Measurements from ENCODE around the gene CPOX.

The CPOX gene

DNA sequence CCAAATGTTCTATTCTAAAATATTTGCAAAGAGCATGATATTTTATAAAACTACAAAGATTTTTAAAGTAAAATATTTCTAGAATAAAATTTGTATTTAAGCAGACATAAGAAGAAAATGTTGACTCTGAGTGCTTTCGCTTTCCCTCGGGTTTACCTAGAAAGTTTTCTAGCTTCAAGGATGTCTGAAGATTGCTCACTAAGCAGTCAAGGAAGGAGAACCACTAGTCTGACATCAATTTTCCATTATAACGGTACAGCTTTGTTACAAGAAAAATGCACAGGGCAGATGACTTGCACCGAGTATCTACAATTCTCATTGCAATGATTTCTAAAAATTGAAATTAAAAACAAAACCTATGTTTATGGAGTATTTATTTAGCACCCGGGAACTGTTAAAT lies 47.5 kb downstream of the CPOX start:
- Histone ChIP-seq H3K27ac (ENCODE audit: low read depth in 2 of 2, low read length in 2 of 2) (peak overlapping the region in 1 of 2 donors; percentile 24), H3K9me3 (ENCODE audit: control insufficient read depth in 2 of 2, low read length in 2 of 2) (no peaks in the 10 kb centered on the region), H3K4me1 (ENCODE audit: control insufficient read depth in 2 of 2, insufficient read depth in 2 of 2, low read length in 2 of 2) (no peaks in the 10 kb centered on the region), H3K4me3 (ENCODE audit: low read length in 2 of 2) (no peak overlapping the region), H3K36me3 (ENCODE audit: control insufficient read depth in 2 of 2, insufficient read depth in 2 of 2, low read length in 2 of 2) (no peaks in the 10 kb centered on the region), H3K9ac (ENCODE audit: low read depth in 1 of 2, low read length in 2 of 2) (no peak overlapping the region), H3K27me3 (ENCODE audit: control insufficient read depth in 2 of 2, insufficient read depth in 2 of 2, low read length in 2 of 2) (no peaks in the 10 kb centered on the region)

- no peaks in the 10 kb centered on the region for H3K9me3 ChIP-seq (ENCODE audit: control insufficient read depth in 2 of 2, low read length in 2 of 2)
- no peaks in the 10 kb centered on the region for H3K27me3 ChIP-seq (ENCODE audit: control insufficient read depth in 2 of 2, insufficient read depth in 2 of 2, low read length in 2 of 2)
- H3K4me3 ChIP-seq (ENCODE audit: low read length in 2 of 2) = no peak overlapping the region
- H3K9ac ChIP-seq (ENCODE audit: low read depth in 1 of 2, low read length in 2 of 2) = no peak overlapping the region
- H3K27ac ChIP-seq (ENCODE audit: low read depth in 2 of 2, low read length in 2 of 2) = no peak overlapping the region
- H3K36me3 ChIP-seq (ENCODE audit: control insufficient read depth in 2 of 2, insufficient read depth in 2 of 2, low read length in 2 of 2) = no peaks in the 10 kb centered on the region
- no peaks in the 10 kb centered on the region for H3K4me1 ChIP-seq (ENCODE audit: control insufficient read depth in 2 of 2, insufficient read depth in 2 of 2, low read length in 2 of 2)
Observed at GRCh38 chr3:98542623-98543022, 50.8 kb downstream of the CPOX start.

- H3K27ac ChIP-seq (ENCODE audit: low read depth in 2 of 2, low read length in 2 of 2) = no peak overlapping the region
- no peak overlapping the region for H3K9ac ChIP-seq (ENCODE audit: low read depth in 1 of 2, low read length in 2 of 2)
- no peak overlapping the region for H3K4me3 ChIP-seq (ENCODE audit: low read length in 2 of 2)
Observed at GRCh38 chr3:98541695-98542094, 51.7 kb downstream of the CPOX start.

GRCh38 chr3:98540346-98540745 lies 53.1 kb downstream of the CPOX start:
- Histone ChIP-seq H3K9ac (ENCODE audit: low read depth in 1 of 2, low read length in 2 of 2) (no peak overlapping the region), H3K9me3 (ENCODE audit: control insufficient read depth in 2 of 2, low read length in 2 of 2) (no peaks in the 10 kb centered on the region), H3K36me3 (ENCODE audit: control insufficient read depth in 2 of 2, insufficient read depth in 2 of 2, low read length in 2 of 2) (no peaks in the 10 kb centered on the region), H3K4me1 (ENCODE audit: control insufficient read depth in 2 of 2, insufficient read depth in 2 of 2, low read length in 2 of 2) (no peaks in the 10 kb centered on the region), H3K27ac (ENCODE audit: low read depth in 2 of 2, low read length in 2 of 2) (no peak overlapping the region), H3K27me3 (ENCODE audit: control insufficient read depth in 2 of 2, insufficient read depth in 2 of 2, low read length in 2 of 2) (no peaks in the 10 kb centered on the region), H3K4me3 (ENCODE audit: low read length in 2 of 2) (no peak overlapping the region)

More at GRCh38 chr3:98541695-98542094, 51.7 kb downstream of the CPOX start:
- Histone ChIP-seq H3K36me3 (ENCODE audit: control insufficient read depth in 2 of 2, insufficient read depth in 2 of 2, low read length in 2 of 2) (no peaks in the 10 kb centered on the region), H3K9me3 (ENCODE audit: control insufficient read depth in 2 of 2, low read length in 2 of 2) (no peaks in the 10 kb centered on the region), H3K27me3 (ENCODE audit: control insufficient read depth in 2 of 2, insufficient read depth in 2 of 2, low read length in 2 of 2) (no peaks in the 10 kb centered on the region), H3K4me1 (ENCODE audit: control insufficient read depth in 2 of 2, insufficient read depth in 2 of 2, low read length in 2 of 2) (no peaks in the 10 kb centered on the region)

DNA sequence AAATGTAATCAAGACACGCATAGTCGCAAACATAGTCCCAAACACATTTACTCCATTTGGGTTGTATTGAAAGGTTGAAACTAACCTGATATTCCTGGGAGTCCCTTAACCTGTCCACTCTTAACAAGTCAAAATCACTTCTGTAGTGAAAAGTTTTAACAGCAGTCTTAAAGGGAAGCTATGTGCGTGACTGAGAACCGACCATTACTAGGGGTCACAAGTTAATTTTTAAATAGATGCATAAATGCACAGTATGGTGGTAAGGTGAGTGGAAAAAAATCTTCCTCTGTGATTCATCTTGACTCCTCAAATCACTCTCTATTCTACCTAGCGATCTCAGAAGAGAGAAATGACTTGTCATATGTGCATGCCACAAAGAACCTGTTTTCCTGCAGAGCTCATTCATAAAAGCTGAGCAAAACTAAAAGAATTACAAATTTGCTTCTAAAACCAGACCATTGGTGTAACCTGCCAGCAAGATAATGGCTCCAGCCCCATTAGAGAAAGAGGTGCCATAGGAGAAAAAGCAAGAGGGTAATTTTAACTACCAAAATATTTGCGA lies 56.9 kb downstream of the CPOX start:
- Histone ChIP-seq H3K27me3 (ENCODE audit: control insufficient read depth in 2 of 2, insufficient read depth in 2 of 2, low read length in 2 of 2) (no peaks in the 10 kb centered on the region), H3K27ac (ENCODE audit: low read depth in 2 of 2, low read length in 2 of 2) (peak overlapping the region; percentile 25 to 58), H3K36me3 (ENCODE audit: control insufficient read depth in 2 of 2, insufficient read depth in 2 of 2, low read length in 2 of 2) (no peaks in the 10 kb centered on the region), H3K9ac (ENCODE audit: low read depth in 1 of 2, low read length in 2 of 2) (no peak overlapping the region), H3K9me3 (ENCODE audit: control insufficient read depth in 2 of 2, low read length in 2 of 2) (no peaks in the 10 kb centered on the region), H3K4me3 (ENCODE audit: low read length in 2 of 2) (peak overlapping the region in 1 of 2 donors; percentile 1), H3K4me1 (ENCODE audit: control insufficient read depth in 2 of 2, insufficient read depth in 2 of 2, low read length in 2 of 2) (no peaks in the 10 kb centered on the region)

GRCh38 chr3:98534734-98535133 lies 58.7 kb downstream of the CPOX start:
- Histone ChIP-seq H3K36me3 (ENCODE audit: control insufficient read depth in 2 of 2, insufficient read depth in 2 of 2, low read length in 2 of 2) (no peaks in the 10 kb centered on the region), H3K9me3 (ENCODE audit: control insufficient read depth in 2 of 2, low read length in 2 of 2) (no peaks in the 10 kb centered on the region), H3K4me3 (ENCODE audit: low read length in 2 of 2) (peak overlapping the region in 1 of 2 donors; percentile 65), H3K27me3 (ENCODE audit: control insufficient read depth in 2 of 2, insufficient read depth in 2 of 2, low read length in 2 of 2) (no peaks in the 10 kb centered on the region), H3K4me1 (ENCODE audit: control insufficient read depth in 2 of 2, insufficient read depth in 2 of 2, low read length in 2 of 2) (no peaks in the 10 kb centered on the region), H3K9ac (ENCODE audit: low read depth in 1 of 2, low read length in 2 of 2) (no peak overlapping the region), H3K27ac (ENCODE audit: low read depth in 2 of 2, low read length in 2 of 2) (peak overlapping the region in 1 of 2 donors; percentile 22)

DNA sequence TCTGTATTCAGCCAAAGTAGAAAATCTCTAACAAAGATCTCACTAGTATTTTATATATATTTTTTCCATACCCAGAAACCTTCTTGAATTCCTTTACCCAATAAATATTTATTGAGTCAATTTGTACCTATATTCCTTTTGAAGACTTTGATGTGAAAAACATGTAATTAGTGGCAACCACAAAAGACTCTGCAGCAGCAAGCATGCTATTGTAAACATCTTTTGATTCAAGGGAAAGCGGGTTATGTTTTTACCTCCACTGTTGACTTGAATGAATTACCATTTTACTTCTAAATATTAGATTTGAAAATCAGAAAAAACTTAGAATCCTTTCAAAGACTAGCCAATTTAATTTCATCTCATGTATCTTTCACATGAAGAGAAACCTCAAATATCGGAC lies 59.2 kb downstream of the CPOX start:
- no peaks in the 10 kb centered on the region for H3K36me3 ChIP-seq (ENCODE audit: control insufficient read depth in 2 of 2, insufficient read depth in 2 of 2, low read length in 2 of 2)
- H3K4me3 ChIP-seq (ENCODE audit: low read length in 2 of 2) = peak overlapping the region in 1 of 2 donors; percentile 65
- H3K9me3 ChIP-seq (ENCODE audit: control insufficient read depth in 2 of 2, low read length in 2 of 2) = no peaks in the 10 kb centered on the region
- H3K27me3 ChIP-seq (ENCODE audit: control insufficient read depth in 2 of 2, insufficient read depth in 2 of 2, low read length in 2 of 2) = no peaks in the 10 kb centered on the region
- H3K27ac ChIP-seq (ENCODE audit: low read depth in 2 of 2, low read length in 2 of 2) = peak overlapping the region in 1 of 2 donors; percentile 17
- H3K9ac ChIP-seq (ENCODE audit: low read depth in 1 of 2, low read length in 2 of 2) = no peak overlapping the region
- H3K4me1 ChIP-seq (ENCODE audit: control insufficient read depth in 2 of 2, insufficient read depth in 2 of 2, low read length in 2 of 2) = no peaks in the 10 kb centered on the region

DNA sequence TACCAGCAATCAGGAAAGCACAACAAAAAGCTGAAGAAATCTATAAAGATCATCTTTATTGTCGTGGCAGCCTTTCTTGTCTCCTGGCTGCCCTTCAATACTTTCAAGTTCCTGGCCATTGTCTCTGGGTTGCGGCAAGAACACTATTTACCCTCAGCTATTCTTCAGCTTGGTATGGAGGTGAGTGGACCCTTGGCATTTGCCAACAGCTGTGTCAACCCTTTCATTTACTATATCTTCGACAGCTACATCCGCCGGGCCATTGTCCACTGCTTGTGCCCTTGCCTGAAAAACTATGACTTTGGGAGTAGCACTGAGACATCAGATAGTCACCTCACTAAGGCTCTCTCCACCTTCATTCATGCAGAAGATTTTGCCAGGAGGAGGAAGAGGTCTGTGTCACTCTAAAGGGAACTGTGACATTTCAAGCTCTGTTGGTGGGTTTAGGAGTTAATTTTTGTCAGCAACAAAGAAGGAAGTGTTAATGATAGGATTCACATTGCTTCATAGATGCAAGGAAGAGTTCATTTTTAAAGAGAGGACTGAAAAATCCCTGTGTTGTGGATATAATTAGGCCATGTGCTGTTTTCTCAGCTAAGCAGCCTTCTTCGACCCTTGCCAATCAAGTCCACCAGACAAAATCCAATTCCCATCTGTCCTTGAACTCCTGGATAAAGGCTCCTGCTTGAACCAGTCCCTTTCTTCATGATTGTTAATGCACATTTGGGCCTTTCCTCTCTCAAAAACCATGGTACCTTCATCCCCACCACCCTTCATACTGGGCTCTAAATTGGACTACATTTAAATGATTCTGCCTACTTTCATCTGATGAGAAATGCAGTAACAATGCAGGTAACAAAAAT lies 60.5 kb downstream of the CPOX start:
- Histone ChIP-seq H3K27ac (ENCODE audit: low read depth in 2 of 2, low read length in 2 of 2) (peak overlapping the region; percentile 68 to 76), H3K4me1 (ENCODE audit: control insufficient read depth in 2 of 2, insufficient read depth in 2 of 2, low read length in 2 of 2) (no peaks in the 10 kb centered on the region), H3K36me3 (ENCODE audit: control insufficient read depth in 2 of 2, insufficient read depth in 2 of 2, low read length in 2 of 2) (no peaks in the 10 kb centered on the region), H3K9me3 (ENCODE audit: control insufficient read depth in 2 of 2, low read length in 2 of 2) (no peaks in the 10 kb centered on the region), H3K9ac (ENCODE audit: low read depth in 1 of 2, low read length in 2 of 2) (peak overlapping the region; percentile 50 to 66), H3K27me3 (ENCODE audit: control insufficient read depth in 2 of 2, insufficient read depth in 2 of 2, low read length in 2 of 2) (no peaks in the 10 kb centered on the region), H3K4me3 (ENCODE audit: low read length in 2 of 2) (peak overlapping the region; percentile 45 to 65)

DNA sequence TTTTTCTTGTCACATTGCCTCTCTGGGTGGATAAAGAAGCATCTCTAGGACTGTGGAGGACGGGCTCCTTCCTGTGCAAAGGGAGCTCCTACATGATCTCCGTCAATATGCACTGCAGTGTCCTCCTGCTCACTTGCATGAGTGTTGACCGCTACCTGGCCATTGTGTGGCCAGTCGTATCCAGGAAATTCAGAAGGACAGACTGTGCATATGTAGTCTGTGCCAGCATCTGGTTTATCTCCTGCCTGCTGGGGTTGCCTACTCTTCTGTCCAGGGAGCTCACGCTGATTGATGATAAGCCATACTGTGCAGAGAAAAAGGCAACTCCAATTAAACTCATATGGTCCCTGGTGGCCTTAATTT lies 61.2 kb downstream of the CPOX start:
- Histone ChIP-seq H3K9me3 (ENCODE audit: control insufficient read depth in 2 of 2, low read length in 2 of 2) (no peaks in the 10 kb centered on the region), H3K4me1 (ENCODE audit: control insufficient read depth in 2 of 2, insufficient read depth in 2 of 2, low read length in 2 of 2) (no peaks in the 10 kb centered on the region), H3K27ac (ENCODE audit: low read depth in 2 of 2, low read length in 2 of 2) (peak overlapping the region; percentile 68 to 76), H3K27me3 (ENCODE audit: control insufficient read depth in 2 of 2, insufficient read depth in 2 of 2, low read length in 2 of 2) (no peaks in the 10 kb centered on the region), H3K36me3 (ENCODE audit: control insufficient read depth in 2 of 2, insufficient read depth in 2 of 2, low read length in 2 of 2) (no peaks in the 10 kb centered on the region), H3K9ac (ENCODE audit: low read depth in 1 of 2, low read length in 2 of 2) (peak overlapping the region; percentile 50 to 66), H3K4me3 (ENCODE audit: low read length in 2 of 2) (peak overlapping the region; percentile 45 to 65)

- peak within 1 kb of the TSS; percentile 68 to 76 for H3K27ac ChIP-seq (ENCODE audit: low read depth in 2 of 2, low read length in 2 of 2)
- peak within 1 kb of the TSS; percentile 45 to 65 for H3K4me3 ChIP-seq (ENCODE audit: low read length in 2 of 2)
Observed at GRCh38 chr3:98531622-98532274, 61.7 kb downstream of the CPOX start, which contains the start of gene GPR15. GPR15 (plus strand) TSS chr3:98531978; CDS start chr3:98532034, 56 bp downstream.

More at GRCh38 chr3:98531622-98532274, 61.7 kb downstream of the CPOX start, which contains the start of gene GPR15:
- no peaks in the 10 kb centered on the region for H3K36me3 ChIP-seq (ENCODE audit: control insufficient read depth in 2 of 2, insufficient read depth in 2 of 2, low read length in 2 of 2)
- H3K27me3 ChIP-seq (ENCODE audit: control insufficient read depth in 2 of 2, insufficient read depth in 2 of 2, low read length in 2 of 2) = no peaks in the 10 kb centered on the region
- peak within 1 kb of the TSS; percentile 50 to 66 for H3K9ac ChIP-seq (ENCODE audit: low read depth in 1 of 2, low read length in 2 of 2)
- no peaks in the 10 kb centered on the region for H3K9me3 ChIP-seq (ENCODE audit: control insufficient read depth in 2 of 2, low read length in 2 of 2)
- H3K4me1 ChIP-seq (ENCODE audit: control insufficient read depth in 2 of 2, insufficient read depth in 2 of 2, low read length in 2 of 2) = no peaks in the 10 kb centered on the region
